CD4-positive, alpha-beta T cell (primary cell): ENCODE data around the gene RXRA. TPM values are rescaled to one million over a fixed set of nuclear protein-coding genes. Genes with fewer than 3 reads are reported as not detected.

Source experiments
- ATAC-seq: fragments of 200-7000 bp; cut with Tn5 transposase; one replicate; pipeline ENCODE4 v1.10.0; 2022; ENCODE audit warnings: mild to moderate bottlenecking; ENCODE audit not compliant: poor library complexity
- CTCF ChIA-PET: fragments of 350-600 bp; sonication (Branson Sonifier 250); formaldehyde crosslinking; loops from one replicate; lab custom pipeline; 2021; ENCODE audit warnings: antibody characterized with exemption, inconsistent platforms; lab: Charles Lee
- POLR2A ChIA-PET: fragments of 350-600 bp; sonication (Branson Sonifier 250); formaldehyde crosslinking; loops from one replicate; lab custom pipeline; 2021; ENCODE audit warnings: antibody characterized with exemption, inconsistent platforms; lab: Charles Lee
- DNase-seq, 14 experiments: peaks; one replicate each; pipeline ENCODE4 v3.0.0-alpha.2; 2013 to 2020; ENCODE audit warnings: mixed read lengths in 2 of 14
- H3K27ac ChIP-seq, 2 donors: one replicate each; pipeline versions ENCODE4 v1.5.1 to v1.7.0; 2013; ENCODE audit warnings: low read length in 2 of 2, low read depth in 1 of 2, mild to moderate bottlenecking in 1 of 2
- H3K27me3 ChIP-seq, 2 experiments: 1 replicate in 1 of 2; 2 replicates in 1 of 2; pipeline versions ENCODE4 v1.6.1 to v1.7.0; 2013; ENCODE audit warnings: low read length in 2 of 2, control low read depth in 1 of 2, mild to moderate bottlenecking in 1 of 2, moderate library complexity in 1 of 2; ENCODE audit not compliant: insufficient read depth in 2 of 2, control insufficient read depth in 1 of 2
- H3K36me3 ChIP-seq: one replicate; pipeline ENCODE4 v1.6.1; 2013; ENCODE audit warnings: low read length, control low read depth; ENCODE audit not compliant: insufficient read depth
- H3K4me1 ChIP-seq: one replicate; pipeline ENCODE4 v1.6.1; 2013; ENCODE audit warnings: low read length, control low read depth; ENCODE audit not compliant: insufficient read depth
- H3K4me3 ChIP-seq: one replicate; pipeline ENCODE4 v1.5.1; 2013; ENCODE audit warnings: mild to moderate bottlenecking, low read length, moderate library complexity
- H3K9me3 ChIP-seq, 2 experiments: 1 replicate in 1 of 2; 2 replicates in 1 of 2; pipeline versions ENCODE4 v1.6.1 to v1.7.0; 2013; ENCODE audit warnings: low read length in 2 of 2, mild to moderate bottlenecking in 2 of 2, control low read depth in 1 of 2, moderate library complexity in 1 of 2; ENCODE audit not compliant: control insufficient read depth in 1 of 2, insufficient read depth in 1 of 2
- H3K27ac Mint-ChIP-seq: one replicate; pipeline ENCODE4 v1.8.0; 2020; ENCODE audit warnings: mixed read lengths
- H3K27me3 Mint-ChIP-seq: one replicate; pipeline ENCODE4 v1.8.0; 2021; ENCODE audit warnings: mixed read lengths
- H3K36me3 Mint-ChIP-seq: one replicate; pipeline ENCODE4 v1.8.0; 2021; ENCODE audit warnings: low read depth, mixed read lengths
- H3K4me1 Mint-ChIP-seq: one replicate; pipeline ENCODE4 v1.8.0; 2021; ENCODE audit warnings: low read depth, mixed read lengths
- H3K4me3 Mint-ChIP-seq: one replicate; pipeline ENCODE4 v1.8.0; 2020; ENCODE audit warnings: mild to moderate bottlenecking, mixed read lengths
- H3K9me3 Mint-ChIP-seq: one replicate; pipeline ENCODE4 v1.8.0; 2020; ENCODE audit warnings: mixed read lengths
- CTCF ChIP-seq: fragments of 200-600 bp; IDR thresholded peaks from one replicate; pipeline ENCODE4 v1.8.0; 2022; ENCODE audit warnings: antibody characterized with exemption, mild to moderate bottlenecking
- intact Hi-C, 2 experiments: fragments of 100-400 bp; cut with DNase I in 1 of 2; cut with micrococcal nuclease in 1 of 2; formaldehyde crosslinking; loops; one replicate each; pipeline versions ENCODE4 v1.15.1 to v1.9.0; 2023 to 2025; cut with DNase I, micrococcal nuclease
- total RNA-seq, 174 experiments: library from RNA in 2 of 174; stranded (reverse) in 2 of 174; gene quantifications; one replicate each; pipeline ENCODE4 v1.2.3 and lab custom pipeline; 2021 to 2026

RXRA gene
- total RNA-seq, 2 experiments from 2014 or later = 7.3 to 8.4 TPM

- no peak for DNase-seq
- no peaks in the 10 kb centered on the region for H3K27me3 ChIP-seq
- no peaks in the 10 kb centered on the region for H3K36me3 Mint-ChIP-seq
- POLR2A ChIA-PET = no interaction called here
- H3K4me3 ChIP-seq = no peak overlapping the region
- H3K36me3 ChIP-seq = no peaks in the 10 kb centered on the region
- no peaks in the 10 kb centered on the region for H3K27me3 Mint-ChIP-seq
- CTCF ChIA-PET = no interaction called here
- no peak for TF ChIP-seq CTCF
- H3K4me1 Mint-ChIP-seq = no peaks in the 10 kb centered on the region
- no peaks in the 10 kb centered on the region for H3K9me3 Mint-ChIP-seq
- H3K4me3 Mint-ChIP-seq = no peak overlapping the region
- no peak overlapping the region for H3K27ac ChIP-seq
- no peak for ATAC-seq
- H3K4me1 ChIP-seq = no peaks in the 10 kb centered on the region
- H3K9me3 ChIP-seq = peaks cover 0 to 17% of the 10 kb centered on the region in 2 experiments
- intact Hi-C loops = no loop called here
- H3K27ac Mint-ChIP-seq = no peak overlapping the region
Observed at GRCh38 chr9:134313470-134313869, 12.8 kb upstream of the RXRA start.

DNA sequence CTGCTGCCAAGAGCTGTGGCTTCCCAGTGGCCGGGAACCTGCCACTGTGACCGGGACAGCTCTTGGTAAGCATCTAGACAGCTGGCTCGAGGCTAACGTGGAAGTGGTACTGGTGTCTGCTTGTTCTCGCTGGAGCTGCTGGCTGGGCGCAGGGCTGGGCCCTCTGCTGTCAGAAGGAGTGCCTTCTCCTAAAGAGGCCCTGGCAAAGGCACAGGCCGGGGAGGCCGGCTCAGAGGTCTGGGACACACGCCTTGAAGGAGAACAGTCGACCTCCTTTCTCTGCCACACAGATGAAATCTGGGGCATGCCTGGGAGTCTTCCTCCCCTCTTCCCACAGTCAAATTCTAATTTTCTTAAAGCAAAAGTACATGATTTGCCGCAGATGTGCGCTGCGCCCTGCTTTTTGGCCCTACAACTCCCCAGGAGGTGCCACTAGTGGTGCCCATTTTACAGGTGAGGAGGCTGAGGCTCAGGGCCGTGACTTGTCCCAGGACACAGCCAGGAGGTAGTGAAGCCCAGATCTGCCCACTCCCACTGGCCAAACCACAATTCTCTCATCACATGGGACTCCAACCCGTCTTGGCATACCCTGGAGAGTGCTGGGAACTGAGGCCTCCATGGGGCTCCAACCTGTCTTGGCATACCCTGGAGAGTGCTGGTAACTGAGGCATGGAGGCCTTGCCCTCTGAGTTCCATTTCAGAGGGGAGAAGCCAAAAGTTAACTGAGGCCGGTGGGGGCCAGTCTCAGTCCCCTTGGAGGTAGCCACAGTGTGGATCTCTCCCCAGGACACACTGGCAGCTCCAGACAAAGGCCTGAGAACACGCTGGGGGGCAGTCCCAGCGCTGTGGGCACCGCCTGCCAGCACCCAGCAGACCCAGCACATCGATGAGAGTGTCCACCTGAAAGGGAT lies 12.0 kb upstream of the RXRA start:
- Histone ChIP-seq H3K9me3 (peaks cover 0 to 12% of the 10 kb centered on the region in 2 experiments), H3K4me1 (no peaks in the 10 kb centered on the region), H3K27ac (no peak overlapping the region), H3K36me3 (no peaks in the 10 kb centered on the region), H3K4me3 (no peak overlapping the region), H3K27me3 (no peaks in the 10 kb centered on the region)
- POLR2A ChIA-PET = no interaction called here
- ATAC-seq = no peak
- no peak for DNase-seq
- Mint-ChIP-seq H3K9me3 (no peaks in the 10 kb centered on the region), H3K27me3 (no peaks in the 10 kb centered on the region), H3K4me3 (no peak overlapping the region), H3K27ac (no peak overlapping the region), H3K36me3 (no peaks in the 10 kb centered on the region), H3K4me1 (no peaks in the 10 kb centered on the region)
- intact Hi-C loops = no loop called here
- CTCF ChIA-PET = no interaction called here
- no peak for TF ChIP-seq CTCF

DNA sequence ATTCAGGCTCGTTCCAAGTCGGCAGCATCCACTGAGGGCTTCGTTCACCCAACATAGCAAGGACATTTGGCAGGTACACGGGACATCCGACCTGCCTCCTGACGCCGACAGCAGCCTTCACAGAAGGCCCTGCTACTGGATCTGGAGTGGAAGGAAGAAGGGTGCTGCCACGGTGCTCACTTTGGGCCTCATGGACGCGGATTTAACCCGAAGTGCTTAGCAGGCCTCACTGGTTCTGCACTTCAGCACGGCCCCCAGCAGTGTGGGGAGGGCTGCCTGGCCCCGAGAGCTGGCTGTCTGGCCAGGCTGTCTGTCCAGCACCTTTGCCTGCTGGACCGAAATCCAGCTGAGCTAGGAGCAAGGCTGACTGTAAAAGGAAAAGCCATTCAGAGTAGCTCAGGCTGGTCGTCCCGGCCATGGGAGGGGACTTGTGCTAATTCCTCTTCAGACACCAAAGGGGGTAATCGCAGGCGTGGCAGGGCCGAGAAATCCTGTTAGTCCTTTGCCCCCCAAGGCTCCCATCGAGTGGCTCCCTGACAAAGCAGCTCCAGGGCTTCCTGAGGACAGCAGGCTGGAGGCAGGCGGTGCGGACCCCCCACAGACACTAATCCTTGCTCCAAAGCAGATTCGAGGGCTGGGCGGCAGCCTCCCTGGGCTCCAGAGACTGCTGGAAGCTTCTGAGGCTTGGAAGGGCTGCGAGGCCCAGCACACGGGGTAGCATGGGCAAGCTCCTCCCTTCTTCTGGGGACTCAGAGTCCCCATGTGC lies 11.1 kb upstream of the RXRA start:
- no peaks in the 10 kb centered on the region for H3K36me3 ChIP-seq
- Mint-ChIP-seq H3K27me3 (no peaks in the 10 kb centered on the region), H3K36me3 (no peaks in the 10 kb centered on the region), H3K27ac (no peak overlapping the region), H3K9me3 (no peaks in the 10 kb centered on the region), H3K4me3 (no peak overlapping the region), H3K4me1 (no peaks in the 10 kb centered on the region)
- H3K4me3 ChIP-seq = no peak overlapping the region
- H3K4me1 ChIP-seq = no peaks in the 10 kb centered on the region
- ChIA-PET POLR2A (no interaction called here), CTCF (no interaction called here)
- no peak for ATAC-seq
- peaks cover 0 to 12% of the 10 kb centered on the region in 2 experiments for H3K9me3 ChIP-seq
- H3K27me3 ChIP-seq = no peaks in the 10 kb centered on the region
- no peak for TF ChIP-seq CTCF
- DNase-seq = no peak
- no peak overlapping the region for H3K27ac ChIP-seq
- intact Hi-C loops = no loop called here
